Heart right ventricle (tissue), 16 donors: ENCODE measurements around the gene ALDOB. TPM values are rescaled to one million over a fixed set of nuclear protein-coding genes. Genes with fewer than 3 reads are reported as not detected.

ENCODE experiments used
- ATAC-seq, 8 donors: fragments of 200-7000 bp; cut with Tn5 transposase; one replicate each; pipeline ENCODE4 v1.9.1; 2020; ENCODE audit warnings: mild to moderate bottlenecking in 8 of 8, moderate library complexity in 8 of 8, moderate number of reproducible peaks in 1 of 8
- DNase-seq, 2 donors: peaks; one replicate each; pipeline ENCODE4 v3.0.0-alpha.2; 2020
- H3K27ac ChIP-seq, 10 donors: fragments of 200-600 bp; sonication (generic) in 2 of 10; one replicate each; pipeline versions ENCODE4 v1.5.0 to v1.8.0; 2020 to 2022; ENCODE audit warnings: mild to moderate bottlenecking in 3 of 10
- H3K27me3 ChIP-seq, 7 donors: fragments of 200-600 bp; one replicate each; pipeline ENCODE4 v1.8.0; 2021 to 2022; ENCODE audit warnings: mild to moderate bottlenecking in 2 of 7
- H3K36me3 ChIP-seq, 9 donors: fragments of 200-600 bp; sonication (generic) in 1 of 9; one replicate each; pipeline versions ENCODE4 v1.5.0 to v1.8.0; 2020 to 2022; ENCODE audit warnings: mild to moderate bottlenecking in 2 of 9
- H3K4me1 ChIP-seq, 9 donors: fragments of 200-600 bp; sonication (generic) in 1 of 9; one replicate each; pipeline versions ENCODE4 v1.5.0 to v1.8.0; 2020 to 2022; ENCODE audit warnings: mild to moderate bottlenecking in 4 of 9
- H3K4me3 ChIP-seq, 10 donors: fragments of 200-600 bp; sonication (generic) in 2 of 10; one replicate each; pipeline versions ENCODE4 v1.5.0 to v1.8.0; 2020 to 2022; ENCODE audit warnings: mild to moderate bottlenecking in 7 of 10, moderate library complexity in 2 of 10
- H3K9me3 ChIP-seq, 11 donors: fragments of 200-600 bp in 10 of 11; sonication (generic) in 2 of 11; one replicate each; pipeline versions ENCODE4 v1.5.0 to v1.8.0; 2013 to 2022; ENCODE audit warnings: mild to moderate bottlenecking in 2 of 11, control low read depth in 1 of 11, moderate library complexity in 1 of 11
- CTCF ChIP-seq, 9 donors: fragments of 200-600 bp; sonication (generic) in 2 of 9; IDR thresholded peaks; one replicate each; pipeline versions ENCODE4 v1.5.0 to v1.8.0; 2021 to 2022; ENCODE audit warnings: antibody characterized with exemption in 9 of 9, mild to moderate bottlenecking in 5 of 9, moderate library complexity in 1 of 9
- WGBS, 2 donors: extraction: QIAGEN DNeasy Blood & Tissue Kit; methylation state at CpG; one replicate each; pipeline ENCODE4 v1.1.7; 2013; ENCODE audit warnings: inconsistent platforms in 1 of 2; 5-methylcytosine and 5-hydroxymethylcytosine counted together
- intact Hi-C, 10 donors: fragments of 100-400 bp; cut with DNase I; formaldehyde crosslinking; loops; one replicate each; pipeline versions ENCODE4 v1.11.1 to v1.14.2; 2022
- polyA plus RNA-seq, 2 donors: library from polyadenylated mRNA; stranded (reverse); fragments of 200-250 nt; gene quantifications; one replicate each; pipeline ENCODE4 v1.2.3, GENCODE V29; 2013
- total RNA-seq, 10 donors: library from RNA; stranded (reverse); fragmentation: NEBNext Ultra II Directional in 3 of 10; extraction: Animal tissue kit (Norgen Biotek cat#: 25700) in 3 of 10; gene quantifications; one replicate each; pipeline versions ENCODE4 v1.2.1 to v1.2.4, GENCODE V29; 2021 to 2023
- donor health status: Arrhythmogenic right ventricular cardiomyopathy.
- donor health status: ischemic (EF 13 %, LVEDD 7.1; RV severe dilation, severe dysfunction).
- donor health status: healthy with polysubstance abuse.
- donor health status: DM: no; HTN: yes; CAD: no.
- donor health status: DM: no; HTN: no; CAD: no.
- donor health status: ischemic (EF 25% LVEDD 6.9; RV normal size, moderate dysfunction).
- donor health status: ischemic (EF 25% LVEDD 5.7; RV mildly dilated, moderate dysfunction).
- donor health status: healthy.
- donor health status: DM: yes; HTN: yes; CAD: no.
- donor health status: Ischemic cardiomyopathy.
- donor health status: ischemic (EF 35%, LVEDD 5.7; RV mildly dilated, moderate dysfunction).
- donor health status: nonischemic (EF 11% LVEDD 7.7; RV severe dilation, severe dysfunction).
- donor health status: DM: yes; HTN: yes; CAD: no.
- donor health status: PGD.
- donor health status: ischemic (EF 29% LVEDD 5.4; RV normal size, mild dysfunction).
- donor health status: nonischemic (EF 23%, LVEDD 6.1; RV moderate dilation, normal function).

ALDOB gene
- total and polyA plus RNA-seq, 12 donors, result 0.17 to 1.4 (median 0.44) TPM; not detected in 2

DNA sequence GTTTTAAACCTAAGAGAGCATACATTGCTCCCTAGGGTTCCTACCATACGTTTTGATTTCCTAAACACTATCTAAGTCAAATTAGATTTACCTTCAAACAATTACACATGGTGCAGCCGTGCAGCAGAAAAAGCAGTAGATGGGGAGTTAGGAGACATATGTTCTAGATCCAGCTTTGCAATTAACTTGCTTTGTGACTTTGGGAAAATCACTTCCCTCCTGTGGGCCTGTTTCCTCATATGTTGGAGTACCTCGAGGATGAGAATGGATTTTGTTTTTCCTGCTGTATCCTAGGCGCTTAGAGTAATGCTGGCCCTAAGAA is 37.9 kb downstream of the ALDOB start:
- intact Hi-C loops, result loop anchor here in 8 of 10 donors (1.0 to 10.0 kb wide), 8 partner anchors 45 to 970 kb away; partner anchors contain the start of genes RNF20 (in 7 of the 8) and MSANTD3 (in 1 of the 8)
- Histone ChIP-seq H3K4me3 (peak overlapping the region; percentile 43 to 77 (median 68)), H3K36me3 (peaks cover 0 to 52% (median 26%) of the 10 kb centered on the region in 9 donors), H3K27ac (peak overlapping the region in 8 of 10 donors; percentile 82 to 96 (median 92)), H3K4me1 (peaks cover 0 to 62% (median 42%) of the 10 kb centered on the region in 9 donors), H3K9me3 (peaks cover 0 to 26% (median 9%) of the 10 kb centered on the region in 11 donors), H3K27me3 (no peaks in the 10 kb centered on the region)
- DNase-seq (no peak), ATAC-seq (no peak)
- 5 to 10% methylated on average over 4 of the region's 4 CpGs for WGBS, 2 donors
- TF ChIP-seq CTCF (IDR thresholded peaks at IDR 0.05), result no peak

DNA sequence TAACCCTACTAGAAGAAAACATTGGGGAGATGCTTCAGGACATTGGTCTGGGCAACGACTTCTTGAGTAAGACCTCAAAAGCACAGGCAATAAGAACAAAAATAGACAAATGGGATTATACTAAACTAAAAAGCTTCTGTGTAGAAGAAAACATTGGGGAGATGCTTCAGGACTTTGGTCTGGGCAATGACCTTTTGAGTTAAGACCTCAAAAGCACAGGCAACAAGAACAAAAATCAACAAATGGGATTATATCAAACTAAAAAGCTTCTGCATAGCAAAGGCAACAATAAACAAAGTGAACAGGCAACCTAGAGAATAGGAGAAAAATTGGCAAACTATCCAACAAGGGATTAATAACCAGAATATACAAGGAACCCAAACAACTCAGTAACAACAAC is 40.9 kb downstream of the ALDOB start:
- peaks cover 0 to 25% (median 9%) of the 10 kb centered on the region in 11 donors for H3K9me3 ChIP-seq
- 100% methylated on average over 1 of the region's 1 CpG for WGBS, 2 donors
- no peak overlapping the region for H3K4me3 ChIP-seq
- no peak for ATAC-seq
- TF ChIP-seq CTCF (IDR thresholded peaks at IDR 0.05), result no peak
- intact Hi-C loops, result loop anchor here in 7 of 10 donors (5.0 to 10.0 kb wide), 4 partner anchors 48 to 967 kb away; partner anchors contain the start of genes RNF20 (in 5 of the 7) and MSANTD3 (in 1 of the 7)
- H3K4me1 ChIP-seq, result peaks cover 0 to 42% (median 24%) of the 10 kb centered on the region in 9 donors
- H3K27me3 ChIP-seq, result no peaks in the 10 kb centered on the region
- peaks cover 0 to 37% (median 9%) of the 10 kb centered on the region in 9 donors for H3K36me3 ChIP-seq
- no peak for DNase-seq
- H3K27ac ChIP-seq, result no peak overlapping the region

DNA sequence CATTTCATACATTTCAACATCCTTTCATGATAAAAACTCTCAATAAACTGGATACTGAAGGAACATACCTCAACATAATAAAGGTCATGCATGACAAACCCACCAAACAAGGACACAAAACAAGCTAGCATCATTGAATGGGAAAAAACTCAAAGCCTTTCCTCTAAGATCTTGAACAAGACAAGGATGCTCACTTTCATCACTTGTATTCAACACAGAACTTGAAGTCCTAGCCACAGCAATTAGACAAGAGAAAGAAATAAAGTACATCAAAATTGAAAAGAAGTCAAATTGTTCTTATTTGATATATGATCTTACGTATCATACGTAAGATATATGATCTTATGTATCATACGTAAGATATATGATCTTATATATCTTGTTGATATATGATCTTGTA is 42.4 kb downstream of the ALDOB start:
- Histone ChIP-seq H3K27ac (no peak overlapping the region), H3K4me3 (no peak overlapping the region), H3K4me1 (peaks cover 0 to 38% (median 19%) of the 10 kb centered on the region in 9 donors), H3K36me3 (peaks cover 0 to 53% (median 13%) of the 10 kb centered on the region in 9 donors), H3K27me3 (no peaks in the 10 kb centered on the region), H3K9me3 (peaks cover 0 to 25% (median 9%) of the 10 kb centered on the region in 11 donors)
- ATAC-seq (no peak), DNase-seq (no peak)
- WGBS, 2 donors, result 98 to 100% methylated on average over 3 of the region's 3 CpGs
- TF ChIP-seq CTCF (IDR thresholded peaks at IDR 0.05), result no peak
- intact Hi-C loops, result loop anchor here in 2 of 10 donors (10.0 kb wide), 1 partner anchor 142 kb away; the partner anchor contains the start of gene RNF20 (in 2 of the 2)

GRCh38 chr9:101388507-101388993 is 47.0 kb downstream of the ALDOB start:
- DNase-seq, result no peak
- peak in 1 of 9 donors; percentile 8 for TF ChIP-seq CTCF (IDR thresholded peaks at IDR 0.05)
- Histone ChIP-seq H3K27ac (no peak overlapping the region), H3K36me3 (peaks cover 0 to 36% (median 13%) of the 10 kb centered on the region in 9 donors), H3K9me3 (peaks cover 0 to 34% (median 18%) of the 10 kb centered on the region in 11 donors), H3K4me1 (no peaks in the 10 kb centered on the region), H3K4me3 (no peak overlapping the region), H3K27me3 (no peaks in the 10 kb centered on the region)
- 88 to 93% methylated on average over 2 of the region's 2 CpGs for WGBS, 2 donors
- ATAC-seq, result no peak
- intact Hi-C loops, result no loop called here
